AG09319 (cell line): ENCODE measurements around the gene ETV3L.
"Not testable (repeated sequence)": the region's sequence is repeated elsewhere in the genome, so short reads cannot be mapped to it uniquely, and the experiment has no call there.

Experiments used
- DNase-seq: peaks from one replicate; pipeline ENCODE4 v3.0.0-alpha.2; 2010; ENCODE audit warnings: low read depth; ENCODE audit errors: extremely low read depth
- TF ChIP-seq, protein P1 (sequence below): IDR thresholded peaks from 2 replicates; pipeline ENCODE4 v1.5.1; 2011; ENCODE audit warnings: low read depth, mild to moderate bottlenecking, inconsistent platforms, low read length, moderate library complexity

The ETV3L gene

DNA sequence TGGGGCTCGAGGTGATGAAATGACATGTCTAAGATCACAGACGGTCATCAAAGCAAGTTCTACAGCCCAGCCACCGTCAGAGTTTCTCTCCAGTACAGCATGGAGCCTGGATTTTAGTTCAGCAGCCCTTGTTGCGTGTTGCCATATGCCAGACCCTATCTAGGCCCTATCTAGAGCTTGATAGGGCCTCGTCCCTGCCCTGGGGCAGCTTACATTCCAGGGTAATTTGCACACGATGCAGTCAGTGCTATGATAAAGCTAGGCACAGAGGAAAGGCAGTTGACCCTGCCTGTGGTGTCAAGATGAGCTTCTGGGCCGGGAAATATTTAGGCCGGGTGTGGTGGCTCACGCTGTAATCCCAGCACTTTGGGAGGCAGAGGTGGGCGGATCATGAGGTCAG lies 18.9 kb downstream of the ETV3L start:
- TF ChIP-seq, protein P1, sequence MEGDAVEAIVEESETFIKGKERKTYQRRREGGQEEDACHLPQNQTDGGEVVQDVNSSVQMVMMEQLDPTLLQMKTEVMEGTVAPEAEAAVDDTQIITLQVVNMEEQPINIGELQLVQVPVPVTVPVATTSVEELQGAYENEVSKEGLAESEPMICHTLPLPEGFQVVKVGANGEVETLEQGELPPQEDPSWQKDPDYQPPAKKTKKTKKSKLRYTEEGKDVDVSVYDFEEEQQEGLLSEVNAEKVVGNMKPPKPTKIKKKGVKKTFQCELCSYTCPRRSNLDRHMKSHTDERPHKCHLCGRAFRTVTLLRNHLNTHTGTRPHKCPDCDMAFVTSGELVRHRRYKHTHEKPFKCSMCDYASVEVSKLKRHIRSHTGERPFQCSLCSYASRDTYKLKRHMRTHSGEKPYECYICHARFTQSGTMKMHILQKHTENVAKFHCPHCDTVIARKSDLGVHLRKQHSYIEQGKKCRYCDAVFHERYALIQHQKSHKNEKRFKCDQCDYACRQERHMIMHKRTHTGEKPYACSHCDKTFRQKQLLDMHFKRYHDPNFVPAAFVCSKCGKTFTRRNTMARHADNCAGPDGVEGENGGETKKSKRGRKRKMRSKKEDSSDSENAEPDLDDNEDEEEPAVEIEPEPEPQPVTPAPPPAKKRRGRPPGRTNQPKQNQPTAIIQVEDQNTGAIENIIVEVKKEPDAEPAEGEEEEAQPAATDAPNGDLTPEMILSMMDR = no peak
- no peak for DNase-seq

- no peak for DNase-seq
- TF ChIP-seq, protein P1 = no peak
These were observed 22.2 kb downstream of the ETV3L start for GRCh38 chr1:157077394-157077793.

DNA sequence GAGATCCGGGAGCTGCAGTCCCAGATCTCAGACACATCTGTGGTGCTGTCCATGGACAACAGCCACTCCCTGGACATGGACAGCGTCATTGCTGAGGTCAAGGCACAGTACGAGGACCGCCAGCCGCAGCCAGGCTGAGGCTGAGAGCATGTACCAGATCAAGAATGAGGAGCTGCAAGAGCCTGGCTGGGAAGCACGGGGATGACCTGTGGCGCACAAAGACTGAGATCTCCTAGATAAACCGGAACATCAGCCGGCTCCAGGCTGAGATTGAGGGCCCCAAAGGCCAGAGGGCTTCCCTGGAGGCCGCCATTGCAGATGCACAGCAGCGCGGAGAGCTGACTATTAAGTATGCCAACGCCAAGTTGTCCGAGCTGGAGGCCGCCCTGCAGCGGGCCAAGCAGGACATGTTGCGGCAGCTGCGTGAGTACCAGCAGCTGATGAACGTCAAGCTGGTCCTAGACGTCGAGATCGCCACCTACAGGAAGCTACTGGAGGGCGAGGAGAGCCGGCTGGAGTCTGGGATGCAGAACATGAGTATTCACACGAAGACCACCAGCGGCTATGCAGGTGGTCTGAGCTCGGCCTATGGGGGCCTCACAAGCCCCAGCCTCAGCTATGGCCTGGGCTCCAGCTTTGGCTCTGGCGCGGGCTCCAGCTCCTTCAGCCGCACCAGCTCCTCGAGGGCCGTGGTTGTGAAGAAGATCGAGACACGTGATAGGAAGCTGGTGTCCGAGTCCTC lies 25.5 kb downstream of the ETV3L start:
- TF ChIP-seq, protein P1 = peak; percentile 59
- DNase-seq = peak; percentile 25

GRCh38 chr1:157069601-157070000 lies 30.0 kb downstream of the ETV3L start:
- TF ChIP-seq, protein P1 = no peak
- DNase-seq = no peak

DNA sequence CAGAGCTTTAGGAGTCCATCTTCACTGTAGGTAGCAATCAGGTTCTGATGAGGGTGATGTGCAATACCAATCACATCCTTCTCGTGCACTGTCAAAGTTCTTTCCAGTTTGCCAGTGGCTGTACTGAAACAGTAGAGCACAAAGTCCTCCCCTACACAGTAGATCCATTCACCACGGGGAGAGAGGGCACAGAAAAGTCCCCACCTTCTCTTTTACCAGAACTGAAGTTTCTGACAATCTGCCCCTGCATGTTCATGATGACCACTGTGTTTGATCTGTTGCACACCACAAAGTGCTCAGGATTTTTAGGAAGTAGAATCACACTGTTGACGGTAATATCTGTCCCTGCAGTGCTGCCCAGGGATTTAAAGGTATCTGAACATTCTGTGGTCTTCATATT lies 40.4 kb downstream of the ETV3L start:
- DNase-seq = not testable (repeated sequence)

DNA sequence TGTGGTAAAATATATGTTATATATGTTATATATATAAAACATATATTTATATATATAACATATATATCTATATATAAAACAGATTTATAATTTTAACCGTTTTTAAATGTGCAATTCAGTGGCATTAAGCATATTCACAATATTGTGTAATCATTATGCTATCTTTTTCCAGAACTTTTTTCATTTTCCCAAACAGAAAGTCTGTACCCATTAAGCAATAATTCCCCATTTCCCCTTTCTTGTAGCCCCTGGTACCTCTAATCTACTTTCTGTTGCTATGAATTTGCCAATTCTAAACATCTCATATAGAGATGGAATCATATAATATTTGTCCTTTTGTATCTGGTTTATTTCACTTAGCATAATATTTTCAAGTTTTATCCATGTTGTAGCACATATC lies 43.3 kb downstream of the ETV3L start:
- DNase-seq = no peak
- TF ChIP-seq, protein P1 = no peak

DNA sequence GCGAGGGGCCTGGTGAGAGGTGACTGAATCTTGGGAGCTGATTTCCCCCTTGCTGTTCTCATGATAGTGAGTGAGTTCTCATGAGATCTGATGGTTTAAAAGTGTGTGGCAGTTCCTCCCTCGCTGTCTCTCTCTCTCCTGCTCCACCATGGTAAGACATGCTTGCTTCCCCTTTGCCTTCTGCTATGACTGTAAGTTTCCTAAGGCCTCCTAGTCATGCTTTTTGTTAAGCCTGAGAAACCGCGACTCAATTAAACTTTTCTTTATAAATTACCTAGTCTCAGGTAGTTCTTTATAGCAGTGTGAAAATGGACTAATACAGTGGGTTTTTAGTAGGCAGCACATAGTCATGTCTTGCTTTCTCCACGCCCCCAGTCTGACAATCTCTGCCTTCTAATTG lies 43.9 kb downstream of the ETV3L start:
- not testable (repeated sequence) for DNase-seq

DNA sequence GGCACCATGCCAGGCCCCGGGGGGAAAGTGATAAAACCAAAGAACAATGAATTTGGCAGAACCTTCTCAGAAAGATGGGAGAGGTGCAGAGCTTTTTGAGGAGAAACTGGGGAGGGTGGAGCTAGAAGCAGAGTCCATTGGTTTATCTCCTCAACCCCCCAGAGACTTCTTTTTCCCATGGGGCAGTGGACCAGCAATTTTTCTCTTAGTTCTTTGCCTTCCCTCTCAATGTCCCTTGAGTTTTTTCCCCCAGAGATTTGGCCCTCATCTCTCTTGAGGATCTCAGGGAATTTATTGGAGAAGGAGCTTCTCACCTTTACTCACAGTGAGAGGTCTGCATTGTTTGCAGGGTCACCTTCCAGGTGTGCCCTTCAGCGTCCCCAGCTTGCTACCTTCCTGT lies 48.8 kb downstream of the ETV3L start:
- TF ChIP-seq, protein P1 = no peak
- no peak for DNase-seq
